Measurements from ENCODE around the gene DIPK1C. TPM values are rescaled to one million over a fixed set of nuclear protein-coding genes. Genes with fewer than 3 reads are reported as not detected.

Gene DIPK1C
- total RNA-seq, 1 donor from 2014 or later = 0.36 TPM

GRCh38 chr18:74480149-74480651 lies 23.1 kb upstream of the DIPK1C start:
- no peak for TF ChIP-seq CTCF (conservative IDR thresholded peaks at IDR 0.05)
- Mint-ChIP-seq H3K27me3 (peaks cover 6% of the 10 kb centered on the region), H3K4me1 (ENCODE audit: unreplicated experiment) (no peaks in the 10 kb centered on the region), H3K36me3 (no peaks in the 10 kb centered on the region), H3K9me3 (no peaks in the 10 kb centered on the region), H3K4me3 (no peak overlapping the region), H3K27ac (no peak overlapping the region)
- no peak for DNase-seq (ENCODE audit: extremely low spot score, unreplicated experiment)

GRCh38 chr18:74479486-74480148 lies 22.5 kb upstream of the DIPK1C start:
- H3K36me3 Mint-ChIP-seq = no peaks in the 10 kb centered on the region
- DNase-seq (ENCODE audit: extremely low spot score, unreplicated experiment) = no peak
- H3K4me3 Mint-ChIP-seq = no peak overlapping the region
- no peaks in the 10 kb centered on the region for H3K4me1 Mint-ChIP-seq (ENCODE audit: unreplicated experiment)
- H3K9me3 Mint-ChIP-seq = no peaks in the 10 kb centered on the region
- H3K27me3 Mint-ChIP-seq = peaks cover 6% of the 10 kb centered on the region
- TF ChIP-seq CTCF (conservative IDR thresholded peaks at IDR 0.05) = no peak
- H3K27ac Mint-ChIP-seq = no peak overlapping the region

DNA sequence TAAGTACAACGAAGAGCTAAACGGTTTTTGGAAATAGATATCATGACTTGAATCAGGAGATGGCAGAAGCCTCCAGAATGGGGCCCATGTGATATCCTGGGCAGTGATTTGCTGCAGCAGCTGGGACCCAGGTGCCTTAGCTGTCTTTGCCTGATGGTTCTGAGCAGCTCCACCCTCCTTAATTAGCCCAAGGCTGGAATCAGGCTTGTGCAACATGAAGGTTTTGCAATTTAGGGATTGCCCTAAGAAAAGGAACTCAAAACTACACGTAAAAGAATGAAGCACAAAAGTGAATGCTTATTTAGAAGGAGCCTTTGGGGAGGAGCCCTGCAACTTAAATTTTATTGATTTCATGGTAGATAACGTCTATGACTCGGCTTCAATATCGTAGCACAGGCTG lies 21.8 kb upstream of the DIPK1C start:
- TF ChIP-seq CTCF (conservative IDR thresholded peaks at IDR 0.05) = no peak
- no peaks in the 10 kb centered on the region for H3K9me3 Mint-ChIP-seq
- H3K36me3 Mint-ChIP-seq = no peaks in the 10 kb centered on the region
- no peak overlapping the region for H3K4me3 Mint-ChIP-seq
- DNase-seq (ENCODE audit: extremely low spot score, unreplicated experiment) = no peak
- no peak overlapping the region for H3K27ac Mint-ChIP-seq
- peaks cover 6% of the 10 kb centered on the region for H3K27me3 Mint-ChIP-seq
- H3K4me1 Mint-ChIP-seq (ENCODE audit: unreplicated experiment) = no peaks in the 10 kb centered on the region

DNA sequence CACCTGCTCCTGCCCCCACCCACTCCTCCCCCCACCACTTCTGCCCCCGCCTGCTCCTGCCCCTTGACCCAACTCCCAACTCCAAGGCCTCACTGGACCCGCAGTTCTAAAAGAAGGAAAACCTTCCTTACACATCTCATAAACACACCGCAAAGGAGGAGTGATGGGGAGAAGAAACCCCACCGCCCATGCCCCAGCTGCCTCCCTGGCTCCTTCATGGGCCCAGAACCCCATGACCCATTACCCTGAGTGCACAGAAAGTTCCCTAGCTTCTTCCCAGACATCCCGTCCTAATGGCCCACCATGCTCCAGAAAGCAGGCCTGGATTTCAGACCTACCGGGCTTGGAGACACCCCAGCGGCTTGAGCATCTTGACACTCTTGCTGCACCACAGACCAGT lies 21.2 kb upstream of the DIPK1C start:
- no peak for DNase-seq (ENCODE audit: extremely low spot score, unreplicated experiment)
- Mint-ChIP-seq H3K9me3 (no peaks in the 10 kb centered on the region), H3K4me1 (ENCODE audit: unreplicated experiment) (no peaks in the 10 kb centered on the region), H3K4me3 (no peak overlapping the region), H3K27ac (no peak overlapping the region), H3K36me3 (no peaks in the 10 kb centered on the region), H3K27me3 (peaks cover 6% of the 10 kb centered on the region)
- TF ChIP-seq CTCF (conservative IDR thresholded peaks at IDR 0.05) = no peak

DNA sequence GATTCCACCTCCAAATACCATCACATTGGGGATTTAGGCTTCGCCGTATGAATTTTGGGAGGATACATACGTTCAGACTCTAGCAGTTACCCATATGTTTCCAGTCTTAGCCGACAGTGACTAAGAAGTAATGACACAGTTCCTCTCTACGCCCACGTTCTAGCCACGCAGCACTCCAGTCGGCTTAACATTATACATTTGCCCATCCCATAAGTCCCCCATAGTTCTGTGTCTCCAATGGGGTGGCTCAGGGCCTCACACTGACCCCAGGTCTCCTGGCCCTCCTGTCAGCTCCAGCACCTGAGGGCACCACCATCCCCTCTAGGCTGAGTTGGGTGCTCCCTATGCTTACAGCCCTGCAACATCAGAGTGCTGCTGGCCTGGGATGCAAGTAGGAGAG lies 20.7 kb upstream of the DIPK1C start:
- DNase-seq (ENCODE audit: extremely low spot score, unreplicated experiment) = no peak
- peaks cover 6% of the 10 kb centered on the region for H3K27me3 Mint-ChIP-seq
- TF ChIP-seq CTCF (conservative IDR thresholded peaks at IDR 0.05) = no peak
- no peaks in the 10 kb centered on the region for H3K9me3 Mint-ChIP-seq
- H3K4me1 Mint-ChIP-seq (ENCODE audit: unreplicated experiment) = no peaks in the 10 kb centered on the region
- no peaks in the 10 kb centered on the region for H3K36me3 Mint-ChIP-seq
- H3K27ac Mint-ChIP-seq = no peak overlapping the region
- no peak overlapping the region for H3K4me3 Mint-ChIP-seq
